Fibroblast of lung (primary cell): ENCODE results near the gene SPTA1.

Experiments used
- EZH2 ChIP-seq: IDR thresholded peaks from 2 replicates; pipeline ENCODE4 v1.5.1; 2012; ENCODE audit warnings: low read length, control low read depth, mild to moderate bottlenecking; ENCODE audit errors: missing control alignments
- TF ChIP-seq, protein P1 (sequence below), 2 donors: IDR thresholded peaks in 1 of 2; conservative IDR thresholded peaks in 1 of 2; 1 replicate in 1 of 2; 2 replicates in 1 of 2; pipeline ENCODE4 v1.5.1; 2011 to 2012; ENCODE audit warnings: low read length in 2 of 2, control low read depth in 1 of 2, inconsistent platforms in 1 of 2, low read depth in 1 of 2, mild to moderate bottlenecking in 1 of 2

DNA sequence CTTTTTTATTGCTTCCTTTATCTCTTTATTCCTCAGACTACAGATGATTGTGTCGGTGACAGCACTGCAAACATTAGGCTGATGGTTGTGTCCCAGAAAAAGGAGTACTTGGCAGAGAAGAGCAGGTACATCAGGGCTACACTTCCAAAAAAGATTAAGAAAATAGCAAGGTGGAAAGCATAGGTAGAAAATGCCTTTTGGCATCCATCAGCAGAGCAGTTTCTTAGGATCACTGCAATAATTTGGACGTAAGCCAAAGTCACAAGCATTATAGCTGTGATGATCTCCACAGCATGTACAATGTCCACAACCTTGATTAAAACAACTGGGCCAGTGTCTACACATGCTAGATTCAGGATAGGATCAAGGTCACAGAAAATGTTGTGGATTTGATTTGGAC is 8.1 kb upstream of the SPTA1 start:
- TF ChIP-seq, protein P1, sequence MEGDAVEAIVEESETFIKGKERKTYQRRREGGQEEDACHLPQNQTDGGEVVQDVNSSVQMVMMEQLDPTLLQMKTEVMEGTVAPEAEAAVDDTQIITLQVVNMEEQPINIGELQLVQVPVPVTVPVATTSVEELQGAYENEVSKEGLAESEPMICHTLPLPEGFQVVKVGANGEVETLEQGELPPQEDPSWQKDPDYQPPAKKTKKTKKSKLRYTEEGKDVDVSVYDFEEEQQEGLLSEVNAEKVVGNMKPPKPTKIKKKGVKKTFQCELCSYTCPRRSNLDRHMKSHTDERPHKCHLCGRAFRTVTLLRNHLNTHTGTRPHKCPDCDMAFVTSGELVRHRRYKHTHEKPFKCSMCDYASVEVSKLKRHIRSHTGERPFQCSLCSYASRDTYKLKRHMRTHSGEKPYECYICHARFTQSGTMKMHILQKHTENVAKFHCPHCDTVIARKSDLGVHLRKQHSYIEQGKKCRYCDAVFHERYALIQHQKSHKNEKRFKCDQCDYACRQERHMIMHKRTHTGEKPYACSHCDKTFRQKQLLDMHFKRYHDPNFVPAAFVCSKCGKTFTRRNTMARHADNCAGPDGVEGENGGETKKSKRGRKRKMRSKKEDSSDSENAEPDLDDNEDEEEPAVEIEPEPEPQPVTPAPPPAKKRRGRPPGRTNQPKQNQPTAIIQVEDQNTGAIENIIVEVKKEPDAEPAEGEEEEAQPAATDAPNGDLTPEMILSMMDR (conservative IDR thresholded peaks at IDR 0.05 in 1 of 2, IDR thresholded peaks at IDR 0.05 in 1 of 2; ENCODE audit: low read depth in 1 of 2, low read length in 2 of 2): no peak
- TF ChIP-seq EZH2: no peak
